IMR-90 (cell line): Measurements from ENCODE around the gene MICB. TPM values are rescaled to one million over a fixed set of nuclear protein-coding genes. Genes with fewer than 3 reads are reported as not detected.

Experiments
- ATAC-seq: fragments of 200-7000 bp; cut with Tn5 transposase; 2 replicates; pipeline ENCODE4 v1.9.1; 2020; ENCODE audit warnings: low read depth, mild to moderate bottlenecking, moderate library complexity
- BruUV-seq: library from RNA; stranded (reverse); fragments of 400-500 nt; replicated peaks from 2 replicates; lab custom pipeline; 2021; lab: Mats Ljungman, UMichigan
- CTCF ChIA-PET: fragments of 300-600 bp; formaldehyde crosslinking; extraction: SDS; loops from one replicate; lab custom pipeline; 2021; ENCODE audit warnings: antibody characterized with exemption; lab: Yijun Ruan, JAX
- POLR2A ChIA-PET: fragments of 300-600 bp; sonication (Branson Sonifier 250); formaldehyde crosslinking; loops from one replicate; lab custom pipeline; 2022; ENCODE audit warnings: antibody characterized with exemption; ENCODE audit not compliant: unreplicated experiment; lab: Charles Lee
- DNase-seq: peaks from one replicate; pipeline ENCODE4 v3.0.0; 2013
- H2AFZ ChIP-seq: replicated peaks from 2 replicates; pipeline ENCODE3; 2013; ENCODE audit warnings: low read length, mild to moderate bottlenecking; ENCODE audit not compliant: poor library complexity
- H2AK5ac ChIP-seq: 2 replicates; pipeline ENCODE4 v1.6.1; 2013; ENCODE audit warnings: low read depth, low read length, inconsistent platforms
- H2AK9ac ChIP-seq: replicated peaks from 2 replicates; pipeline ENCODE3; 2013; ENCODE audit warnings: mild to moderate bottlenecking, low read depth, low read length, moderate library complexity; ENCODE audit not compliant: poor library complexity
- H2BK120ac ChIP-seq: 2 replicates; pipeline ENCODE4 v1.6.1; 2013; ENCODE audit warnings: low read depth, low read length, inconsistent platforms
- H2BK15ac ChIP-seq: 3 replicates; pipeline ENCODE4 v1.6.1; 2013; ENCODE audit warnings: low read depth, low read length, inconsistent platforms
- H2BK20ac ChIP-seq: 2 replicates; pipeline ENCODE4 v1.6.1; 2013; ENCODE audit warnings: low read depth, mild to moderate bottlenecking, inconsistent platforms, low read length, moderate library complexity
- H2BK5ac ChIP-seq: 2 replicates; pipeline ENCODE4 v1.6.1; 2013; ENCODE audit warnings: mild to moderate bottlenecking, low read depth, low read length, inconsistent platforms; ENCODE audit not compliant: poor library complexity, severe bottlenecking
- H3K14ac ChIP-seq: replicated peaks from 2 replicates; pipeline ENCODE4 v1.6.1; 2013; ENCODE audit warnings: low read depth, low read length, inconsistent platforms
- H3K18ac ChIP-seq: 2 replicates; pipeline ENCODE4 v1.6.1; 2013; ENCODE audit warnings: low read depth, low read length, control low read depth
- H3K23ac ChIP-seq: 2 replicates; pipeline ENCODE4 v1.6.1; 2013; ENCODE audit warnings: low read depth, low read length, inconsistent platforms
- H3K27ac ChIP-seq: 2 replicates; pipeline ENCODE4 v1.5.1; 2013; ENCODE audit warnings: mild to moderate bottlenecking, control low read depth, low read length; ENCODE audit not compliant: insufficient read depth
- H3K27me3 ChIP-seq: 2 replicates; pipeline ENCODE4 v1.6.1; 2013; ENCODE audit warnings: low read length; ENCODE audit not compliant: control insufficient read depth, insufficient read depth
- H3K36me3 ChIP-seq: 2 replicates; pipeline ENCODE4 v1.6.1; 2013; ENCODE audit warnings: low read length, mixed read lengths; ENCODE audit not compliant: control insufficient read depth, insufficient read depth
- H3K4ac ChIP-seq: 2 replicates; pipeline ENCODE4 v1.6.1; 2013; ENCODE audit warnings: low read depth, low read length, inconsistent platforms
- H3K4me1 ChIP-seq: 2 replicates; pipeline ENCODE4 v1.6.1; 2013; ENCODE audit warnings: low read length, mixed read lengths; ENCODE audit not compliant: control insufficient read depth, insufficient read depth
- H3K4me2 ChIP-seq: 2 replicates; pipeline ENCODE4 v1.6.1; 2013; ENCODE audit warnings: low read depth, mild to moderate bottlenecking, control low read depth, low read length, moderate library complexity
- H3K4me3 ChIP-seq: 2 replicates; pipeline ENCODE4 v1.5.1; 2013; ENCODE audit warnings: low read depth, mild to moderate bottlenecking, control low read depth, low read length, moderate library complexity; ENCODE audit not compliant: insufficient read depth
- H3K56ac ChIP-seq: 2 replicates; pipeline ENCODE4 v1.6.1; 2013; ENCODE audit warnings: low read length, inconsistent platforms; ENCODE audit not compliant: insufficient read depth; ENCODE audit errors: extremely low read depth
- H3K79me1 ChIP-seq, 2 experiments: 2 replicates each; pipeline ENCODE4 v1.6.1; 2013; ENCODE audit warnings: low read length in 2 of 2, inconsistent platforms in 1 of 2, low read depth in 1 of 2
- H3K9ac ChIP-seq: 2 replicates; pipeline ENCODE4 v1.6.1; 2013; ENCODE audit warnings: low read depth, low read length, control low read depth
- H3K9me1 ChIP-seq: 2 replicates; pipeline ENCODE4 v1.6.1; 2013; ENCODE audit warnings: low read length, inconsistent platforms; ENCODE audit not compliant: insufficient read depth
- H3K9me3 ChIP-seq: 2 replicates; pipeline ENCODE4 v1.6.1; 2013; ENCODE audit warnings: low read length; ENCODE audit not compliant: control insufficient read depth, insufficient read depth
- H4K20me1 ChIP-seq: 2 replicates; pipeline ENCODE4 v1.6.1; 2013; ENCODE audit warnings: low read length, inconsistent platforms; ENCODE audit not compliant: insufficient read depth
- H4K5ac ChIP-seq: 2 replicates; pipeline ENCODE4 v1.6.1; 2013; ENCODE audit warnings: mild to moderate bottlenecking, low read depth, low read length, control low read depth
- H4K8ac ChIP-seq, 2 experiments: 2 replicates each; pipeline ENCODE4 v1.6.1; 2013; ENCODE audit warnings: low read depth in 2 of 2, low read length in 2 of 2, control low read depth in 1 of 2, inconsistent platforms in 1 of 2
- H4K91ac ChIP-seq: 2 replicates; pipeline ENCODE4 v1.6.1; 2013; ENCODE audit warnings: low read depth, low read length, inconsistent platforms; ENCODE audit not compliant: insufficient read depth
- BHLHE40 ChIP-seq: fragments of 150-350 bp; IDR thresholded peaks from 2 replicates; pipeline ENCODE4 v1.6.1; 2016; ENCODE audit warnings: mild to moderate bottlenecking, low read depth, low read length
- CEBPB ChIP-seq: IDR thresholded peaks from 2 replicates; pipeline ENCODE4 v1.6.1; 2012; ENCODE audit warnings: low read depth, low read length, improper control_type of control experiment
- CHD1 ChIP-seq: IDR thresholded peaks from 2 replicates; pipeline ENCODE4 v1.6.1; 2012; ENCODE audit warnings: low read depth, low read length, improper control_type of control experiment
- CTCF ChIP-seq: conservative IDR thresholded peaks from 2 replicates; pipeline ENCODE4 v1.5.1; 2012; ENCODE audit warnings: mild to moderate bottlenecking, low read depth, low read length, improper control_type of control experiment
- ELK1 ChIP-seq: fragments of 150-350 bp; IDR thresholded peaks from 2 replicates; pipeline ENCODE4 v1.6.1; 2016; ENCODE audit warnings: low read depth, mild to moderate bottlenecking, low read length, moderate library complexity, borderline replicate concordance
- FOS ChIP-seq: fragments of 150-350 bp; IDR thresholded peaks from 2 replicates; pipeline ENCODE4 v1.6.1; 2016; ENCODE audit warnings: low read depth, low read length
- MAFK ChIP-seq: IDR thresholded peaks from 2 replicates; pipeline ENCODE4 v1.6.1; 2012; ENCODE audit warnings: low read depth, low read length, improper control_type of control experiment
- MAZ ChIP-seq: IDR thresholded peaks from 2 replicates; pipeline ENCODE4 v1.6.1; 2012; ENCODE audit warnings: low read depth, mild to moderate bottlenecking, low read length, improper control_type of control experiment, moderate library complexity, borderline replicate concordance
- MXI1 ChIP-seq: IDR thresholded peaks from 2 replicates; pipeline ENCODE4 v1.6.1; 2012; ENCODE audit warnings: low read depth, mild to moderate bottlenecking, low read length, moderate library complexity, borderline replicate concordance
- NFE2L2 ChIP-seq: fragments of 150-350 bp; IDR thresholded peaks from 2 replicates; pipeline ENCODE4 v1.6.1; 2016; ENCODE audit warnings: low read depth, mild to moderate bottlenecking, low read length
- POLR2A ChIP-seq: IDR thresholded peaks from 2 replicates; pipeline ENCODE4 v1.6.1; 2012; ENCODE audit warnings: mild to moderate bottlenecking, low read depth, low read length
- RAD21 ChIP-seq: IDR thresholded peaks from 2 replicates; pipeline ENCODE4 v1.6.1; 2012; ENCODE audit warnings: low read length, improper control_type of control experiment
- RCOR1 ChIP-seq: IDR thresholded peaks from 2 replicates; pipeline ENCODE4 v1.6.1; 2012; ENCODE audit warnings: mild to moderate bottlenecking, low read length, improper control_type of control experiment; ENCODE audit not compliant: insufficient replicate concordance
- RFX5 ChIP-seq: IDR thresholded peaks from 2 replicates; pipeline ENCODE4 v1.8.0; 2012; ENCODE audit warnings: low read depth, mild to moderate bottlenecking, low read length, moderate library complexity
- SMC3 ChIP-seq: fragments of 150-350 bp; IDR thresholded peaks from 2 replicates; pipeline ENCODE4 v1.6.1; 2016; ENCODE audit warnings: low read depth, mild to moderate bottlenecking, antibody characterized with exemption, low read length, moderate library complexity
- USF2 ChIP-seq: fragments of 150-350 bp; IDR thresholded peaks from 2 replicates; pipeline ENCODE4 v1.6.1; 2017; ENCODE audit warnings: mild to moderate bottlenecking, antibody characterized with exemption, low read length, low read depth
- WGBS, 2 experiments: methylation state at CpG; one replicate each; pipeline versions ENCODE4 v1.1.5 to v1.1.7; 2013; ENCODE audit warnings: missing lambda C conversion rate in 2 of 2; ENCODE audit not compliant: insufficient read length in 1 of 2; ENCODE audit errors: extremely low coverage in 2 of 2; 5-methylcytosine and 5-hydroxymethylcytosine counted together
- dilution Hi-C: fragments of 300-500 bp; cut with HindIII; formaldehyde crosslinking; loops from one replicate; pipeline ENCODE4 v1.14.3; 2018; ENCODE audit warnings: low sequenced_read_pairs; ENCODE audit not compliant: unreplicated experiment
- in situ Hi-C: fragments of 300-500 bp; cut with MboI; formaldehyde crosslinking; loops from 3 replicates; pipeline ENCODE4 v1.14.3; 2019; ENCODE audit warnings: low sequenced_read_pairs, inconsistent platforms, mixed read lengths
- intact Hi-C: fragments of 100-400 bp; cut with micrococcal nuclease; formaldehyde crosslinking; loops from 2 replicates; pipeline ENCODE4 v1.10.0; 2022
- polyA plus RNA-seq, 3 experiments: library from polyadenylated mRNA; depleted of rRNA; stranded (reverse); fragments of >200 nt; gene quantifications; 2 replicates each; pipeline ENCODE4 v1.2.3, GENCODE V29; 2012; ENCODE audit warnings: low replicate concordance in 1 of 3
- total RNA-seq: library from RNA; depleted of rRNA; stranded (reverse); fragments of >200 nt; gene quantifications from 2 replicates; pipeline ENCODE4 v1.2.3, GENCODE V29; 2012

The MICB gene
- total and polyA plus RNA-seq, 2 of the 4 experiments (the other 2 are of a cell fraction) = 9.6 to 11.1 TPM

GRCh38 chr6:31477521-31477920 is 20.4 kb upstream of the MICB start:
- no peak overlapping the region for H4K5ac ChIP-seq
- H4K20me1 ChIP-seq = no peaks in the 10 kb centered on the region; the same call in 1 of the 2 replicates
- H2BK15ac ChIP-seq = no peak overlapping the region
- no peak overlapping the region for H3K56ac ChIP-seq
- H3K18ac ChIP-seq = no peak overlapping the region
- H2BK20ac ChIP-seq = no peak overlapping the region
- H3K27me3 ChIP-seq = peaks cover 27% of the 10 kb centered on the region
- dilution Hi-C loops (no loop called here), intact Hi-C loops (loop anchor here (10.0 kb wide), 1 partner anchor 263 kb away; no protein-coding TSS in a partner anchor), in situ Hi-C loops (no loop called here)
- no peak overlapping the region for H2BK5ac ChIP-seq
- no peaks in the 10 kb centered on the region for H3K79me1 ChIP-seq
- ATAC-seq (no peak), DNase-seq (no peak)
- no peak overlapping the region for H3K4me2 ChIP-seq
- H3K4ac ChIP-seq = no peak overlapping the region
- H3K9ac ChIP-seq = no peak overlapping the region
- H3K9me3 ChIP-seq = no peaks in the 10 kb centered on the region
- H2BK120ac ChIP-seq = no peak overlapping the region
- BruUV-seq = no TSS peak
- no peak overlapping the region for H2AK5ac ChIP-seq
- no peak overlapping the region for H4K91ac ChIP-seq
- CTCF ChIA-PET = no interaction called here
- POLR2A ChIA-PET = no interaction called here
- H3K14ac ChIP-seq = no peak overlapping the region
- no peaks in the 10 kb centered on the region for H3K4me1 ChIP-seq
- no peaks in the 10 kb centered on the region for H3K36me3 ChIP-seq
- no peak overlapping the region for H2AK9ac ChIP-seq
- no peak for TF ChIP-seq MXI1
- TF ChIP-seq CEBPB = no peak
- no peak for TF ChIP-seq RFX5
- TF ChIP-seq CHD1 = no peak
- no peak for TF ChIP-seq RAD21
- TF ChIP-seq RCOR1 = no peak
- TF ChIP-seq MAFK = no peak
- no peak for TF ChIP-seq SMC3
- no peak for TF ChIP-seq CTCF
- TF ChIP-seq FOS = no peak
- no peak for TF ChIP-seq ELK1
- no peak for TF ChIP-seq POLR2A
- TF ChIP-seq MAZ = no peak
- TF ChIP-seq BHLHE40 = no peak
- TF ChIP-seq USF2 = no peak
- no peak for TF ChIP-seq NFE2L2
- no CpG with 5 or more reads among the region's 4 CpGs for WGBS, 2 experiments
- H3K4me3 ChIP-seq = no peak overlapping the region
- H4K8ac ChIP-seq = no peak overlapping the region
- H3K9me1 ChIP-seq = peaks cover 6% of the 10 kb centered on the region; the same call in 1 of the 2 replicates
- no peak overlapping the region for H3K23ac ChIP-seq
- H2AFZ ChIP-seq = no peak overlapping the region
- H3K27ac ChIP-seq = no peak overlapping the region
